K562 (cell line): Measurements from ENCODE around the gene CABYR. TPM values are rescaled to one million over a fixed set of nuclear protein-coding genes. Genes with fewer than 3 reads are reported as not detected.

Experiments
- ATAC-seq: fragments of 200-7000 bp; cut with Tn5 transposase; 3 replicates; pipeline ENCODE4 v1.9.1; 2020; ENCODE audit warnings: moderate library complexity
- BruUV-seq: library from RNA; stranded (reverse); fragments of 400-500 nt; replicated peaks from 2 replicates; lab custom pipeline; 2021; lab: Mats Ljungman, UMichigan
- CTCF ChIA-PET: fragments of 300-600 bp; formaldehyde crosslinking; extraction: SDS; loops from one replicate; lab custom pipeline; 2021; ENCODE audit warnings: low intra/inter-chr PET ratio; lab: Yijun Ruan, JAX
- POLR2A ChIA-PET: fragments of 300-600, 350-650 bp; sonication (Branson Sonifier 250); formaldehyde crosslinking; extraction: SDS; loops from one replicate; lab custom pipeline; 2021; ENCODE audit warnings: antibody characterized with exemption, inconsistent platforms; lab: Yijun Ruan, JAX
- DNase-seq, 4 experiments: peaks; one replicate each; pipeline versions ENCODE4 v3.0.0 to v3.0.0-alpha.2; 2011 to 2018; ENCODE audit warnings: low spot score in 3 of 4, mixed read lengths in 3 of 4; ENCODE audit errors: extremely low read depth in 1 of 4
- FAIRE-seq: peaks from 2 replicates; lab custom pipeline; 2011; peaks lifted over from hg19 to GRCh38; lab: Jason Lieb, UNC
- H2AFZ ChIP-seq: 2 replicates; pipeline ENCODE4 v1.6.0; 2011; ENCODE audit warnings: low read depth, low read length, control low read depth, inconsistent platforms
- H3K27ac ChIP-seq: fragments of 200-600 bp; 3 replicates; pipeline ENCODE4 v1.8.0; 2011; ENCODE audit warnings: low read depth, mild to moderate bottlenecking, control low read depth, inconsistent platforms, low read length, moderate library complexity, mixed read lengths; ENCODE audit errors: extremely low read depth
- H3K27me3 ChIP-seq, 2 experiments: fragments of 300-600 bp in 1 of 2; 2 replicates in 1 of 2; 3 replicates in 1 of 2; pipeline versions ENCODE4 v1.6.0 to v1.8.0; 2011; ENCODE audit warnings: inconsistent platforms in 2 of 2, low read length in 2 of 2, mild to moderate bottlenecking in 1 of 2, mixed read lengths in 1 of 2, moderate library complexity in 1 of 2; ENCODE audit not compliant: control insufficient read depth in 2 of 2, insufficient read depth in 2 of 2
- H3K36me3 ChIP-seq: fragments of 300-600 bp; 3 replicates; pipeline ENCODE4 v1.8.0; 2011; ENCODE audit warnings: mild to moderate bottlenecking, low read length, inconsistent platforms; ENCODE audit not compliant: control insufficient read depth, insufficient read depth
- H3K4me1 ChIP-seq, 2 experiments: fragments of 200-600 bp in 1 of 2; replicated peaks in 1 of 2; 2 replicates in 1 of 2; 3 replicates in 1 of 2; pipeline versions ENCODE4 v1.5.1 to v1.8.0; 2011; ENCODE audit warnings: inconsistent platforms in 2 of 2, low read length in 2 of 2, mild to moderate bottlenecking in 1 of 2, mixed read lengths in 1 of 2, moderate library complexity in 1 of 2; ENCODE audit not compliant: control insufficient read depth in 2 of 2, insufficient read depth in 2 of 2
- H3K4me2 ChIP-seq: 2 replicates; pipeline ENCODE4 v1.6.1; 2011; ENCODE audit warnings: low read length, control low read depth, inconsistent platforms, mixed read lengths; ENCODE audit not compliant: insufficient read depth
- H3K4me3 ChIP-seq: fragments of 200-600 bp; sonication (generic), shearing (Covaris generic); 2 replicates; pipeline ENCODE4 v1.5.1; 2016; ENCODE audit warnings: control low read depth, inconsistent platforms
- H3K79me2 ChIP-seq: fragments of 200-600 bp; 3 replicates; pipeline ENCODE4 v1.8.0; 2011; ENCODE audit warnings: low read length, inconsistent platforms; ENCODE audit not compliant: control insufficient read depth, insufficient read depth
- H3K9ac ChIP-seq, 2 experiments: 2 replicates each; pipeline versions ENCODE4 v1.6.0 to v1.6.1; 2011; ENCODE audit warnings: low read depth in 2 of 2, low read length in 2 of 2, control low read depth in 1 of 2, inconsistent platforms in 1 of 2, mild to moderate bottlenecking in 1 of 2, mixed read lengths in 1 of 2; ENCODE audit not compliant: insufficient read depth in 1 of 2
- H3K9me1 ChIP-seq: one replicate; pipeline ENCODE4 v1.6.0; 2011; ENCODE audit warnings: inconsistent platforms, mild to moderate bottlenecking, low read length, moderate library complexity; ENCODE audit not compliant: control insufficient read depth, insufficient read depth
- H3K9me3 ChIP-seq: replicated peaks from 2 replicates; pipeline ENCODE4 v1.5.1; 2011; ENCODE audit warnings: low read depth, low read length, inconsistent platforms; ENCODE audit not compliant: control insufficient read depth, insufficient read depth
- H4K20me1 ChIP-seq: replicated peaks from 2 replicates; pipeline ENCODE4 v1.6.1; 2011; ENCODE audit warnings: low read length, inconsistent platforms, mixed read lengths; ENCODE audit not compliant: control insufficient read depth, insufficient read depth
- HDAC2 ChIP-seq: fragments of 450-650 bp; IDR thresholded peaks from 2 replicates; pipeline ENCODE4 v1.6.1; 2016; ENCODE audit warnings: mild to moderate bottlenecking
- NFIC ChIP-seq: fragments of 450-650 bp; IDR thresholded peaks from 2 replicates; pipeline ENCODE4 v1.6.1; 2017; ENCODE audit warnings: mild to moderate bottlenecking, inconsistent platforms
- RAD21 ChIP-seq, 2 experiments: fragments of 250-450 bp in 1 of 2; fragments of 450-650 bp in 1 of 2; sonication (Bioruptor Pico) in 1 of 2; formaldehyde crosslinking in 1 of 2; IDR thresholded peaks in 1 of 2; conservative IDR thresholded peaks in 1 of 2; 2 replicates each; pipeline versions ENCODE4 v1.4.0 to v1.8.0; 2020 to 2022; ENCODE audit warnings: mild to moderate bottlenecking in 2 of 2, moderate library complexity in 1 of 2
- RB1 ChIP-seq: fragments of 450-650 bp; IDR thresholded peaks from 2 replicates; pipeline ENCODE4 v1.6.1; 2017; ENCODE audit warnings: low read depth, mild to moderate bottlenecking
- RBFOX2 ChIP-seq: fragments of 200-400 bp; formaldehyde crosslinking; IDR thresholded peaks from 2 replicates; pipeline ENCODE4 v1.6.1; 2017; ENCODE audit warnings: low read depth, mild to moderate bottlenecking, low read length, moderate library complexity
- SAFB2 ChIP-seq: fragments of 200-400 bp; formaldehyde crosslinking; IDR thresholded peaks from 2 replicates; pipeline ENCODE4 v1.6.1; 2018; ENCODE audit warnings: borderline replicate concordance, low read length, low read depth, moderate library complexity; ENCODE audit not compliant: severe bottlenecking
- ZNF668 ChIP-seq: fragments of 250-450 bp; sonication (Bioruptor Pico); IDR thresholded peaks from 2 replicates; pipeline ENCODE4 v1.8.0; 2022; ENCODE audit warnings: mild to moderate bottlenecking, inconsistent platforms
- WGBS: fragments of 100-300 bp; shearing (Covaris generic); methylation state at CpG from one replicate; pipeline ENCODE4 v1.1.6; 2016; ENCODE audit warnings: low coverage, mixed read lengths; ENCODE audit not compliant: insufficient coverage; ENCODE audit errors: missing lambda C conversion rate; 5-methylcytosine and 5-hydroxymethylcytosine counted together
- in situ Hi-C: fragments of 300-500 bp; cut with MboI; formaldehyde crosslinking; loops from 4 replicates; pipeline ENCODE4 v1.15.0; 2018; ENCODE audit warnings: inconsistent platforms, mixed read lengths
- intact Hi-C: fragments of 100-400 bp; cut with micrococcal nuclease; formaldehyde crosslinking; loops from 2 replicates; pipeline ENCODE4 v1.14.2; 2022
- polyA plus RNA-seq, 8 experiments: library from polyadenylated mRNA; depleted of rRNA in 4 of 8; stranded (reverse) in 5 of 8; unstranded in 3 of 8; fragments of >200 nt; fragmentation: Nextera tagmentation in 2 of 8; fragmentation: Illumina TruSeq in 1 of 8; extraction: Ambion mirVana in 2 of 8; extraction: Trizol in 1 of 8; gene quantifications; 2 replicates each; pipeline versions ENCODE4 v1.2.1 to v1.2.3, GENCODE V29; 2011 to 2014; ENCODE audit warnings: inconsistent platforms in 1 of 8, missing spikeins in 1 of 8
- total RNA-seq, 7 experiments: library from RNA; depleted of rRNA in 6 of 7; stranded (reverse); fragments of >200 nt in 6 of 7; fragmentation: Illumina TruSeq in 2 of 7; extraction: Trizol in 2 of 7; gene quantifications; 2 replicates each; pipeline versions ENCODE4 v1.2.1 to v1.2.3, GENCODE V29; 2011 to 2021; ENCODE audit warnings: low replicate concordance in 1 of 7
- TF ChIP-seq, protein P1 (sequence below): fragments of 250-450 bp; sonication (Bioruptor Pico); IDR thresholded peaks from 2 replicates; pipeline ENCODE4 v1.5.0; 2021

Gene CABYR
- total and polyA plus RNA-seq, 9 of the 15 experiments (the other 6 are each of a cell fraction or from before 2014, with no cell fraction given), result not detected

DNA sequence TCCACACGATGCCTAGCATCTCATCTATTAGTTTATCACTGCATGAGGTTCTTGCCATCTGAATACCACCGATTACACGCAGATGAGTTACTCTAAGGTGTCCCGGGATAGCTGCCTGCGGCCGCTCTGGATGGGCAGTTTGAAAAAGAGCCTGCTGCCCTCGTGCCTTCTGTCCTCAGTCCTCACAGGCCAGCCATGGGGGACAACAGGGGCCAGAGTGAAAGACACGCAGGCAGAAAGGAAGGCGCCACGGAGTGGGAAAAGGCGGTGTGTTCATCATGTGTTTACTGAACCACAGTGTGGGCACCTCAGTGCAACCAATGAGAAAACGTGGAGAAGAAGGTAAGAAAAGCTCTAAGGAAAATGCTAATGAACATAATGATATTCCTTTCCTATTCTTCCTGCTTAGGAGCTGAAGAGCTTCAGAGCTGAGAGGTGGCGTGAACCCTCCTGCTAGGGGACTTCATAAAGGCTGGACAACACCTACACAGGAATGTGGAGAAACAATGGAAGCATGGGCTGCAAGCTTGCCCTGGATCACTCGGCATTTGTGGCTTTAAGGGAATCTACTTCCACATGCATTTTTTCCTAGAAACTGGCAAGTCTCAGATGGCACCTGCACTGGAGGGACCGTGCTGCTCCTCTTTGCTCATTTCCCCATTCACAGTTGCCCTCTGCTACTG lies 50.9 kb downstream of the CABYR start:
- no peak for ATAC-seq
- WGBS, result under 1% methylated on average over 15 of the region's 15 CpGs
- intact Hi-C loops, result no loop called here
- BruUV-seq, result no TSS peak
- Histone ChIP-seq H3K27ac (no peak overlapping the region), H3K27me3 (peaks cover 0 to 7% of the 10 kb centered on the region in 2 experiments; a peak in 2 of 5 replicates), H2AFZ (no peak overlapping the region), H3K36me3 (no peaks in the 10 kb centered on the region), H3K9ac (no peak overlapping the region), H3K4me3 (no peak overlapping the region), H4K20me1 (no peaks in the 10 kb centered on the region), H3K79me2 (no peaks in the 10 kb centered on the region), H3K9me1 (no peaks in the 10 kb centered on the region), H3K4me2 (no peak overlapping the region), H3K4me1 (no peaks in the 10 kb centered on the region), H3K9me3 (no peaks in the 10 kb centered on the region)
- CTCF ChIA-PET, result no interaction called here
- TF ChIP-seq RB1 (no peak), HDAC2 (no peak), ZNF668 (CRISPR knock-in tag) (no peak), RBFOX2 (no peak)
- no peak for FAIRE-seq
- in situ Hi-C loops, result no loop called here
- no peak for DNase-seq
- POLR2A ChIA-PET, result interaction anchor here (0.6 to 1.6 kb wide), 3 partner anchors 9 to 13 kb away, joined by 3 to 5 read pairs (median 3); no protein-coding TSS in a partner anchor

DNA sequence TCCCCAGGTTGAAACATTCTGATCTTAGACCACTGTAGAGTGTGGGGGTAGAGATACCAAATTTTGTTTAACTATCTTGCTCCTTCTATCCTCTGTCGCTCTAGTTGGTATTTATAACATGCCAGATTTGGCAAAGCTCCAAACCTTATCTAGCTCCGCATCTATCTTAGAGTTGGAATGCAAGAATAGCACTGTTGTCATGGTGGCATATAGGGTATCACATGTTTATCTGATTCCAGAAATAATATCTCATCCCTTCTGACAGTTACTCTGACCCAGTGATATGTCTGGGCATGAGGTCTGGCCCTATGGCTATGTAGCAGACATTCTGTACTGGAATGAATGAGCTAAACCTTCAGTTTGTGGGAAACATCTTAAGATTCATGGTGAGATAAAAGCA lies 51.7 kb downstream of the CABYR start:
- Histone ChIP-seq H3K36me3 (no peaks in the 10 kb centered on the region), H2AFZ (no peak overlapping the region), H3K4me3 (no peak overlapping the region), H3K79me2 (no peaks in the 10 kb centered on the region), H3K9me1 (no peaks in the 10 kb centered on the region), H3K4me1 (no peaks in the 10 kb centered on the region), H3K9me3 (no peaks in the 10 kb centered on the region), H3K9ac (no peak overlapping the region), H3K4me2 (no peak overlapping the region), H4K20me1 (no peaks in the 10 kb centered on the region), H3K27me3 (peaks cover 0 to 7% of the 10 kb centered on the region in 2 experiments; a peak in 2 of 5 replicates), H3K27ac (no peak overlapping the region)
- FAIRE-seq (no peak), ATAC-seq (no peak), DNase-seq (no peak)
- no TSS peak for BruUV-seq
- 5% methylated on average over 2 of the region's 2 CpGs for WGBS
- intact Hi-C loops, result no loop called here
- TF ChIP-seq SAFB2 (no peak), NFIC (peak; percentile 17; the same call in 1 of the 2 replicates), RAD21 (CRISPR knock-in tag; conservative IDR thresholded peaks at IDR 0.05 in 1 of 2, IDR thresholded peaks at IDR 0.05 in 1 of 2) (no peak)
- TF ChIP-seq, protein P1, sequence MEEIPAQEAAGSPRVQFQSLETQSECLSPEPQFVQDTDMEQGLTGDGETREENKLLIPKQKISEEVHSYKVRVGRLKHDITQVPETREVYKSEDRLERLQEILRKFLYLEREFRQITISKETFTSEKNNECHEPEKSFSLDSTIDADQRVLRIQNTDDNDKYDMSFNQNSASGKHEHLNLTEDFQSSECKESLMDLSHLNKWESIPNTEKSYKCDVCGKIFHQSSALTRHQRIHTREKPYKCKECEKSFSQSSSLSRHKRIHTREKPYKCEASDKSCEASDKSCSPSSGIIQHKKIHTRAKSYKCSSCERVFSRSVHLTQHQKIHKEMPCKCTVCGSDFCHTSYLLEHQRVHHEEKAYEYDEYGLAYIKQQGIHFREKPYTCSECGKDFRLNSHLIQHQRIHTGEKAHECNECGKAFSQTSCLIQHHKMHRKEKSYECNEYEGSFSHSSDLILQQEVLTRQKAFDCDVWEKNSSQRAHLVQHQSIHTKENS (CRISPR knock-in tag), result no peak
- in situ Hi-C loops, result no loop called here
- POLR2A ChIA-PET, result interaction anchor here (0.6 to 1.7 kb wide), 3 partner anchors 11 to 1568 kb away, joined by 3 read pairs; no protein-coding TSS in a partner anchor
- CTCF ChIA-PET, result no interaction called here
